ENCODE results near the gene TSC2.

The TSC2 gene

DNA sequence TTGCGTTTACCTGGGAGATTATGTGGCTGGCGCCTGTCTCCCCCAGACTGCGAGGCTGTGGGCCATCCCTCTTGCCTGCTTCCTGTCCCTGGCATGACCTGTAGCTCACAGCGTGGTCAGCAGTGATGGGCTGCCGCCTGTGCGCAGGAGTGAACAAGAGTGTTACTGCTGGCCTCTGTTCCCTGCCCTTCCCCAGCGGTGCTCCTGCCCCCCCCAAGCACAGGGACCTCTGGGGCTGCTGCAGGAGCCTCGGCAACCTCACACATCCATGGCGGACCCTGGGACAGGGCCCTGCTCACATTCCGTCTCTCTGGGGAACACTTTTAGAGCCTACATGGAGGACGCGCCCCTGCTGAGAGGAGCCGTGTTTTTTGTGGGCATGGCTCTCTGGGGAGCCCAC, 10.6 kb downstream of the TSC2 start:
- Histone ChIP-seq H3K4me3 (no peak overlapping the region), H3K27ac (no peak overlapping the region)
- TF ChIP-seq, protein P1, sequence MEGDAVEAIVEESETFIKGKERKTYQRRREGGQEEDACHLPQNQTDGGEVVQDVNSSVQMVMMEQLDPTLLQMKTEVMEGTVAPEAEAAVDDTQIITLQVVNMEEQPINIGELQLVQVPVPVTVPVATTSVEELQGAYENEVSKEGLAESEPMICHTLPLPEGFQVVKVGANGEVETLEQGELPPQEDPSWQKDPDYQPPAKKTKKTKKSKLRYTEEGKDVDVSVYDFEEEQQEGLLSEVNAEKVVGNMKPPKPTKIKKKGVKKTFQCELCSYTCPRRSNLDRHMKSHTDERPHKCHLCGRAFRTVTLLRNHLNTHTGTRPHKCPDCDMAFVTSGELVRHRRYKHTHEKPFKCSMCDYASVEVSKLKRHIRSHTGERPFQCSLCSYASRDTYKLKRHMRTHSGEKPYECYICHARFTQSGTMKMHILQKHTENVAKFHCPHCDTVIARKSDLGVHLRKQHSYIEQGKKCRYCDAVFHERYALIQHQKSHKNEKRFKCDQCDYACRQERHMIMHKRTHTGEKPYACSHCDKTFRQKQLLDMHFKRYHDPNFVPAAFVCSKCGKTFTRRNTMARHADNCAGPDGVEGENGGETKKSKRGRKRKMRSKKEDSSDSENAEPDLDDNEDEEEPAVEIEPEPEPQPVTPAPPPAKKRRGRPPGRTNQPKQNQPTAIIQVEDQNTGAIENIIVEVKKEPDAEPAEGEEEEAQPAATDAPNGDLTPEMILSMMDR (IDR thresholded peaks at IDR 0.05) = no peak
- no peak for DNase-seq (ENCODE audit: low spot score)

DNA sequence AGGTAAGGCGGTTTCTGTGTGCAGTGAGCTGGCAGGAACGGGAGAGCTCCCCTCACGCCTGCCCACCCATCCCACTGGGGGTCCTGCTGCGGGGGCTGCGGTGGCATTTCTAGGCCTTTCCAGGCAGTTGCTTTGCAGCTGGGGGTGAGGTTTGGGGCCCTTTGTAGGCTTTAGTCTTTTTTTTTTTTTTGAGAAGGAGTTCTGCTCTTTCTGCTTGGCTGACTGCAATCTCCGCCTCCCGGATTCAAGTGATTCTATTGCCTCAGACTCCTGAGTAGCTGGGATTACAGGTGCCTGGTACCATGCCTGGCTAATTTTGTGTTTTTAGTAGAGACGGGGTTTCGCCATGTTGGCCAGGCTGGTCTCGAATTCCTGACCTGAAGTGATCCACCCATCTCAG, 11.1 kb downstream of the TSC2 start:
- no peak overlapping the region for H3K4me3 ChIP-seq
- TF ChIP-seq, protein P1 (IDR thresholded peaks at IDR 0.05) = no peak
- DNase-seq (ENCODE audit: low spot score) = no peak
- H3K27ac ChIP-seq = no peak overlapping the region

DNA sequence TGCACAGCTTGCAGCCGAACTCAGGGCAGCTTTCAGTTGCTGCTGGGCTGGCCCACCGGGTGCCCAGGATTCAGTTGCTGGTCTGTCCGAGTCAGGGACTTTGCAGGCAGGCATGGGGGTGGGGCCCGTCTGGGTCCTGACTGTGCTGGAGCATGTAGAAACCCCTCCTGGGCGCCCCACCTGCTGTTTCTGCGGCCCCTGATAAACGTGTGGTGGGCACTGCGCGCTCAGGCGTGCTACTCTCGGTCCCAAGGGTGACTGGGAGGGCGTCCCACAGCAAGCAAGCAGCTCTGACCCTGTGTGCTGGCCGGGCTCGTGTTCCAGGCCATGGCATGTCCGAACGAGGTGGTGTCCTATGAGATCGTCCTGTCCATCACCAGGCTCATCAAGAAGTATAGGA, 12.6 kb downstream of the TSC2 start:
- no peak overlapping the region for H3K27ac ChIP-seq
- DNase-seq (ENCODE audit: low spot score) = no peak
- TF ChIP-seq, protein P1 (IDR thresholded peaks at IDR 0.05) = no peak
- H3K4me3 ChIP-seq = no peak overlapping the region

DNA sequence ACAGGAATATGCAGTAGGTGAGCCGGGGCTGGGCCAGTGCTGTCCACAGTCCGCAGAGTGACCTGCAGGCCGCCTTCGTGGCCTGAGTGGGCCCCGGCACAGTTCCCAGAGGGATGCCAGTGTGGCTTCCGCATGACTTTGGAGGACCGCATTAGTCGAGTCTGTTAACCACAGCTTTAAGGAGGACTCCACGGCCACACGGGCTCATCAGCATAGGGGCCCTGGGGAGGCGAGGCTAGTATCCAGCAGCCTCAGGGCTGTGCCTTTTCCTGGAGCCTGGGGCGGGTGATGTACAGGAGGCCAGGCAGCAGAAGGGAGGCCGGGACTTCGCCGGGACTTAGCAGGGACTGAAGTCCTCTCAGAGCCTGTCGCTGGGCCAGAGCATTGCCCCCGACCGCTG, 13.2 kb downstream of the TSC2 start:
- H3K27ac ChIP-seq = no peak overlapping the region
- DNase-seq (ENCODE audit: low spot score) = no peak
- TF ChIP-seq, protein P1 (IDR thresholded peaks at IDR 0.05) = no peak
- no peak overlapping the region for H3K4me3 ChIP-seq

DNA sequence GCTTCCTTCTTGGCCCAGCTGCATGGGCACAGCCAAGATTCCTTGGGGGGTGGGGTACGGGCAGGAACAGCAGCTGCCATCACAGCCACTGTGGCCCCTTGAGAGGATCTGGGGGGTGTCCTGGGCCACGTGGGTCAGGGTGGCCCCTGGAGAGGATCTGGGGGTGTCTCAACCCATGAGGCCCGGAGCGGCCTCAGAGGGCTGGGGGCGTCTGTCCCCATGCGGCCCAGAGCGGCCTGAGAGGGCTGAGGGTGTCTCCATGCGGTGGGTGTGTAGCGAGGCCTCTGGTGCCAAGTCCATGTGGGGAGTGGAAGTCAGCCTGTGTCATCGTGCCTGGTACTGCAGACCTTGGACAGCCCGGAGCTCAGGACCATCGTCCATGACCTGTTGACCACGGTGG, 13.7 kb downstream of the TSC2 start:
- no peak overlapping the region for H3K4me3 ChIP-seq
- TF ChIP-seq, protein P1 (IDR thresholded peaks at IDR 0.05) = no peak
- no peak overlapping the region for H3K27ac ChIP-seq
- no peak for DNase-seq (ENCODE audit: low spot score)

DNA sequence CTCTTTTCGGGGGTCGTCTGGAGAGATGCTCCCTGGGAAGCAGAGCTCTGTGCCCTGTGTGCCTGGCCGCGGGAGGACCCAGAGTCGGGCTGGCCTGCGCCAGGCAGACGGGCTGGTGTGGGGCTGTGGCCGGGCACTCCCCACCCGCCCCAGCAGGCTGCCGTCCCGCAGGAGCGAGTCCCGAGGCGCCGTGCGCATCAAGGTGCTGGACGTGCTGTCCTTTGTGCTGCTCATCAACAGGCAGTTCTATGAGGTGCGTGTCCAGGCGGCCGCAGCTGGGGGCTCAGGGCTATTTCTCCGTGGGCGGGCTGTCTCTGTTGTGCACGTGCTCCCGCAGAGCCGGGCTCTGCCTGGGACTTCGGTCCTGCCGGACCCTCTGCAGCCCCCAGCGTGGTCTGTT, 15.0 kb downstream of the TSC2 start:
- TF ChIP-seq, protein P1 (IDR thresholded peaks at IDR 0.05) = no peak
- DNase-seq (ENCODE audit: low spot score) = no peak

DNA sequence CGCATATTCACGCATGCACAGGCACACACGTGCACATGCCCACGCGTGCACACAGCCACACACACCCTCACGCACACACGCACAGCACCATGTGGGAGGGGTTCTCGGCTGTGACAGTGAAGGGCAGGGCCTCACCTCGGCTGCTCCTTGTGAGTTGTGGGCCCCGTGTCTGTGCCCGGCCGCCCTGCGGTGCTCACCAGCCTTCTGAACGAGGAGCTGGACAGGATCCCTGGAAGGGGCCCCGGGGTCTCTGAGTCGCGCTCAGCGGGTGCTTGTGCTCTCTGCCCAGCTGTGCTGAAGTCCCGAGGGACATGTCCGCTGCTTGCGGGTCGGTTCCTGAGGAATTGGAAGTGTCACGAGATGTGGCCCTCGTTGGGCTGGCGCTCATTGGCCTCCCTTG, 16.1 kb downstream of the TSC2 start:
- TF ChIP-seq, protein P1 (IDR thresholded peaks at IDR 0.05) = no peak
- DNase-seq (ENCODE audit: low spot score) = no peak
- no peak overlapping the region for H3K4me3 ChIP-seq

More for the DNA sequence above, 15.0 kb downstream of the TSC2 start:
- Histone ChIP-seq H3K27ac (no peak overlapping the region), H3K4me3 (no peak overlapping the region)

More for the DNA sequence above, 16.1 kb downstream of the TSC2 start:
- no peak overlapping the region for H3K27ac ChIP-seq

All from coronary artery (tissue), 2 donors.